ENCODE data around the gene DSCAM. TPM values are rescaled to one million over a fixed set of nuclear protein-coding genes. Genes with fewer than 3 reads are reported as not detected.

DSCAM gene
- total RNA-seq, 1 donor from 2014 or later, result 0.06 TPM

DNA sequence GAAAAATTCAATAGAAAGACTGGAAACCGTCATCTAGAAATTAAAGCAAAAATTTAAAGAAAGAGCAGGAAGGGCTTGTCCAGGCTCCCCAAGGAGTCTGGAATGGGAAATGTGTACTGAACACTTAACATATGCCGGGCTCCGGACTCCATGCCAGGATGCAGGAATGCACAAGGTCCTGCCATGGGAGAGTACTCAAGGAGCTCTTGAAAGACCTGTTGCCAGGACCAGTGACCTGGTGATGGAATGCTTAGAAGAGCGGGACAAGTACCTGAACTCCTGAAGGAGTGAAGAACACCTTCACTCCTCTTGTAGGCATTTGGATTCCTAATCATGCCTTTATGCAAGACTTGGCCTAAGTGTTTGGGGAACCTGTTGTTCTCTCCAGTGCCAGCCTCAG lies 16.9 kb upstream of the DSCAM start:
- TF ChIP-seq, protein P1, sequence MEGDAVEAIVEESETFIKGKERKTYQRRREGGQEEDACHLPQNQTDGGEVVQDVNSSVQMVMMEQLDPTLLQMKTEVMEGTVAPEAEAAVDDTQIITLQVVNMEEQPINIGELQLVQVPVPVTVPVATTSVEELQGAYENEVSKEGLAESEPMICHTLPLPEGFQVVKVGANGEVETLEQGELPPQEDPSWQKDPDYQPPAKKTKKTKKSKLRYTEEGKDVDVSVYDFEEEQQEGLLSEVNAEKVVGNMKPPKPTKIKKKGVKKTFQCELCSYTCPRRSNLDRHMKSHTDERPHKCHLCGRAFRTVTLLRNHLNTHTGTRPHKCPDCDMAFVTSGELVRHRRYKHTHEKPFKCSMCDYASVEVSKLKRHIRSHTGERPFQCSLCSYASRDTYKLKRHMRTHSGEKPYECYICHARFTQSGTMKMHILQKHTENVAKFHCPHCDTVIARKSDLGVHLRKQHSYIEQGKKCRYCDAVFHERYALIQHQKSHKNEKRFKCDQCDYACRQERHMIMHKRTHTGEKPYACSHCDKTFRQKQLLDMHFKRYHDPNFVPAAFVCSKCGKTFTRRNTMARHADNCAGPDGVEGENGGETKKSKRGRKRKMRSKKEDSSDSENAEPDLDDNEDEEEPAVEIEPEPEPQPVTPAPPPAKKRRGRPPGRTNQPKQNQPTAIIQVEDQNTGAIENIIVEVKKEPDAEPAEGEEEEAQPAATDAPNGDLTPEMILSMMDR (conservative IDR thresholded peaks at IDR 0.05; ENCODE audit: low read depth, low read length), result no peak

DNA sequence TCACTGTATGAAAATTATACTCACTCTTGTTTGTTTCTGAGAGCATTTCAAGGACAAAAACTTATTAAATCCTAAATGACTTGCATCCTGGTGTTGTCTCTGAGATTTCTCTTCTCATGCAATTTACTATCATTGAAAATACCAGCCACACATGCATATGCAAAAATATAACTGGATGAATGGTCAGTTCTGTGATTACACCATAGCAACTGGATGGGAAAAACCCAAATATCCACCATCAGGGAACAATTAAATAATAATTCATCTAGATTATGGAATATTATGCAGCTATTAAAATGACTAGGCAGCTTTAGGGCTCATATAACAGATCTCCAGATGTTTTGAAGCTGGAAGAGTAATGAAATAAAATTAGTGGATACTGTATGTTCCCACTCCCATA lies 11.6 kb upstream of the DSCAM start:
- no peak for DNase-seq (ENCODE audit: low read depth)
- no peak overlapping the region for H3K4me3 ChIP-seq (ENCODE audit: low read depth, low read length)
- TF ChIP-seq, protein P1 (conservative IDR thresholded peaks at IDR 0.05; ENCODE audit: low read depth, low read length), result no peak

More for the DNA sequence above, 16.9 kb upstream of the DSCAM start:
- no peak overlapping the region for H3K4me3 ChIP-seq (ENCODE audit: low read depth, low read length)
- DNase-seq (ENCODE audit: low read depth), result no peak

DNA sequence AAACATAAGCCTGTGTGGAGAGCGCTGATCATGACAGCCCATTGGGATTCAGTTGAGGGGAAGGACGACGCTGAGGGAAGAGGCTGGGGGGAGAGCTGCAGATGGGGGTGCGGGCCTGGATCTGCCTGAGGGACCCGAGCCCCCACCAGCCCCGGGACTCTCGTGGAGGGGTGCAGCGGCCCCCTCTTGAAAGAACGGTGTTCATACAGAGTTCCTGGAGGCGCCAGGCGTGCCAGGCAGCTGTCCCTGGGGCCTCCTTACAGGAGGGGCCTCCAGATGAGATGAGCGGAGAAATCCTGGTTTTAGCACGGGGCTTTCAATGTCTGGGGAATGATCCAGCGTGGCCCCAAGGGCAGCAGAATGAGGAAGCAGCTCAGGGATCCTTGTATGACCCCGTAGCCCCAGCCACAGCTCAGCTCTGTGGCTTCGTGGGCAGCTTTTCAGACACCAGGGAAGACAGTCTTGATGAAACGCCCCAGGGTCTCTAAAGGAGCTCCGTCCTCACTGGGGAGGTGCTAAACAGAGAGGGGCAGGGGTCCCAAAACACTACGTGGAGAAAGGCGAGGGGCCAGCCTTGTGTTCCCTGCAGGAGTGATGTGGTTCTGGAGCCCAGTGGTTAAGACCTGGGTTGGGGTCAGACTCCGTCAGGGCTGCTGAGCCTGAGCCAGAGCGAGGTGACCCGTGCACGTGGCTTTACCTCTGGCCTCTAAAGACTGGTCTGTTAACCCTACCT lies 7.2 kb upstream of the DSCAM start:
- DNase-seq (ENCODE audit: low read depth), result no peak
- TF ChIP-seq, protein P1 (conservative IDR thresholded peaks at IDR 0.05; ENCODE audit: low read depth, low read length), result no peak
- H3K4me3 ChIP-seq (ENCODE audit: low read depth, low read length), result no peak overlapping the region

DNA sequence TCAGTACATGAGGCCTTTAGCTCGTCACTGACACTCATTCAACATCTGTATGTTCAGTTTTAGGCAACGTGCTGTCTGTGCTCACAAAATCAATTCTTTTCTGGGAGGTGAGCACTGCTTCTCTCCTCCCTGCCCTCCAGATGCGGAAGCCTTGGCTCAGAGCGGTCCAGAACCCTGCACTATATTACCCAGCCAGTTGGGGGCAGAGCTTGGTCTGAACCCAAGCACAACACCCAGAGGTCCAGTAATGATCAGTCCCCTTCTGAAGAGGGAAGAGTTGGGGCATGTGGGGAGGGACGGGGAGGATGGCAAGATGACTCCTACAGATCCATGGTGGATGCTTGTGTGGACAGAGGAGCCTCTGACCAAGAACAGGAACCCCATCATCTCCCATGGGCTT lies 5.6 kb upstream of the DSCAM start:
- TF ChIP-seq, protein P1 (conservative IDR thresholded peaks at IDR 0.05; ENCODE audit: low read depth, low read length), result no peak
- no peak for DNase-seq (ENCODE audit: low read depth)
- no peak overlapping the region for H3K4me3 ChIP-seq (ENCODE audit: low read depth, low read length)

DNA sequence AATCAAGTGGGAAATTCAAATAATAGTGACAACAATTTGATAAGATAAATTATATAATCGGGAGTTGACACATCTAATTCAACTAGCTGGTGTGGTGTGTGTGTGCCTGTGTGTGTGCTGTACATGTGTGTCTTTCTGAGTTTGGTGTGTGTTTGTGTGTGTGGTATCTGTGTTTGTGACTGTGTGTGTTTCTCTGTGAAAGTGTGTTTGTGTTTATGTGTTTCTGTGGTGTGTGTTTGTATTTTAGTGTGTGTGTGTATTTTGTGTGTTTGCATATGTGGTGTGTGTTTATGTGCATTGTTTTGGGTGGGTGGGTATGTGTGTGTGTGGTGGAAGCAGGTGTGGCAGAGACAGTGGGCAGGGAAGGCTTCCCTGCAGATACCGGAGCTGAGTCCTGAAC lies 4.8 kb upstream of the DSCAM start:
- no peak for DNase-seq (ENCODE audit: low read depth)
- TF ChIP-seq, protein P1 (conservative IDR thresholded peaks at IDR 0.05; ENCODE audit: low read depth, low read length), result no peak

DNA sequence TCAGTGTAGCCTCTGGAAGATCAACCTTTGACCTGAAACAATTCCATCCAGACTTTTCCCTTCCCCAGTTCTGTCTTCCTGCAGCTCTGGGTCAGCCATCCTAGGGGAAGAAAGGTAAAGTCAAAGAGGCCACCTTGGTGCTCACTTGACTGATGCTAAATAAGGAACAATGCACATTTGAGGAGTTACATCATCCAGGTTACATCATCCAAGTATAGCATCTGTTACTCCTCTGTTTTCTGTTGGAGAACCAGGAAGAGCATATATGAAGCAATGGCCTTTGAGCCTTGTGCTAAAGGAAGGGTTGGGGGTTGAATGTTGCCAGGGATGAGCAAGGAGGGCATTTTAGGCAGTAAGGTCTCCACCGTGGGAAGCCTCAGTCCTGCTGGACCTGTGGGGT lies 3.1 kb upstream of the DSCAM start:
- TF ChIP-seq, protein P1 (conservative IDR thresholded peaks at IDR 0.05; ENCODE audit: low read depth, low read length), result no peak
- no peak for DNase-seq (ENCODE audit: low read depth)
- no peak overlapping the region for H3K4me3 ChIP-seq (ENCODE audit: low read depth, low read length)

More for the DNA sequence above, 4.8 kb upstream of the DSCAM start:
- H3K4me3 ChIP-seq (ENCODE audit: low read depth, low read length), result no peak overlapping the region

DNA sequence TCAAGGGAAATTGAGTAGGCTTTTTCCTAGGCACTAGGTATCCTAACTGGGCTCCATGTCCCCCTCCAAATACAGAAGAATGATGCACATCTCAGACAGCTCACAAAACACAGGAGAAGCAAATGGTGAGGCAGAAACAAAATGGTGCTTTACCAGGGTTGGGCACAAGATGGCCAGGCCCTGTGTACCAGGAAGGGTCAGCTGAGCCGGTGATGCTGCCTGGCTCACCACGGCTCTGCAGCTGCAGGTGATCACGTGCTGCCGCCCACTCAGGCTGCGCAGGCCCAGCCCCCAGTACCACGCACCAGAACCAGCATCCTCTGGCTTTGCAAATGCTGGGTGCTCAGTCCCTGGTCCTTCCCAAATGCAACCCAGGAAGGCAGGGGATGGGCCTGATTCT lies 993 bp upstream of the DSCAM start:
- TF ChIP-seq, protein P1 (conservative IDR thresholded peaks at IDR 0.05; ENCODE audit: low read depth, low read length), result no peak
- no peak overlapping the region for H3K4me3 ChIP-seq (ENCODE audit: low read depth, low read length)
- DNase-seq (ENCODE audit: low read depth), result no peak

Data from epithelial cell of proximal tubule (primary cell).